Adrenal gland (tissue), 5 donors: ENCODE results near the gene TOR3A.

ENCODE experiments used
- POLR2A ChIP-seq, 2 donors: fragments of 450-650 bp; IDR thresholded peaks; one replicate each; pipeline ENCODE4 v1.6.1; 2017; ENCODE audit warnings: antibody characterized with exemption in 2 of 2, mild to moderate bottlenecking in 2 of 2, moderate library complexity in 1 of 2
- TF ChIP-seq, protein P1 (sequence below), 6 experiments: fragments of 450-650 bp in 4 of 6; fragments of 200-600 bp in 2 of 6; sonication (generic) in 1 of 6; IDR thresholded peaks; 1 replicate in 5 of 6; 2 replicates in 1 of 6; pipeline versions ENCODE4 v1.5.1 to v1.8.0; 2016 to 2021; ENCODE audit warnings: antibody characterized with exemption in 6 of 6, mild to moderate bottlenecking in 2 of 6, moderate library complexity in 1 of 6
- donor health status: DM: no; HTN: no; CAD: no.

DNA sequence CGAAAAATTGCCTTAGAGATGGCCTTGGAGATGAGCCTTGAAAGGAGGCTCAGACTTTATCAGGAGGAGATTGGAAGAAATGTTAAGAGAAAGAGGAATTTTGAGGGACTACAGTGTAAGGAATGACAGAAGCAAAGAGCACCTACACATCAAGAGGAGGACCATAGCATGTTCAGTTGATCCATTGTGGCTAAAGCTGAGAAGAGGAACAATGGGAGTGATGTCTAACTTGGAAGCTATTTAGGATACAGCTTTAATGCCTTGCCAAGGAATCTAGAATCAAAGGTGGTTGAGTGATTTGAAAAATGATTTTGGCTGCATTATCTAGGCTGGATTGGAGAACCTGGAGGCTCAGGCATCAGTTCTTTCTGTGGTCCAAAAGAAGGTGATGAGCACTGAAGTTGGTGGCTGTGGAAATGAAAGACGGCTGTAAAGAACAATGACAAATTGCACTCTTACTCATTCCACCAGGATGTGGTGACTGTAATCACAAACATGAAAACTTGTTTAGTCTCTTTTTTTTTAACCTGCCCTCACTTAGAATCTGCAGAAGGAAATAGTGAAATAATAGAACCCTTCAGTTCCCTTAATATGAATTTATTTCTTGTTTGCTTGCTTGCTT, 44.9 kb upstream of the TOR3A start:
- TF ChIP-seq, protein P1, sequence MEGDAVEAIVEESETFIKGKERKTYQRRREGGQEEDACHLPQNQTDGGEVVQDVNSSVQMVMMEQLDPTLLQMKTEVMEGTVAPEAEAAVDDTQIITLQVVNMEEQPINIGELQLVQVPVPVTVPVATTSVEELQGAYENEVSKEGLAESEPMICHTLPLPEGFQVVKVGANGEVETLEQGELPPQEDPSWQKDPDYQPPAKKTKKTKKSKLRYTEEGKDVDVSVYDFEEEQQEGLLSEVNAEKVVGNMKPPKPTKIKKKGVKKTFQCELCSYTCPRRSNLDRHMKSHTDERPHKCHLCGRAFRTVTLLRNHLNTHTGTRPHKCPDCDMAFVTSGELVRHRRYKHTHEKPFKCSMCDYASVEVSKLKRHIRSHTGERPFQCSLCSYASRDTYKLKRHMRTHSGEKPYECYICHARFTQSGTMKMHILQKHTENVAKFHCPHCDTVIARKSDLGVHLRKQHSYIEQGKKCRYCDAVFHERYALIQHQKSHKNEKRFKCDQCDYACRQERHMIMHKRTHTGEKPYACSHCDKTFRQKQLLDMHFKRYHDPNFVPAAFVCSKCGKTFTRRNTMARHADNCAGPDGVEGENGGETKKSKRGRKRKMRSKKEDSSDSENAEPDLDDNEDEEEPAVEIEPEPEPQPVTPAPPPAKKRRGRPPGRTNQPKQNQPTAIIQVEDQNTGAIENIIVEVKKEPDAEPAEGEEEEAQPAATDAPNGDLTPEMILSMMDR (IDR thresholded peaks at IDR 0.05) = no peak
- no peak for TF ChIP-seq POLR2A (IDR thresholded peaks at IDR 0.05)
